ENCODE measurements around the gene SAMD11. TPM values are rescaled to one million over a fixed set of nuclear protein-coding genes. Genes with fewer than 3 reads are reported as not detected.
"Not testable (repeated sequence)": the region's sequence is repeated elsewhere in the genome, so short reads cannot be mapped to it uniquely, and the experiment has no call there.

The SAMD11 gene
- total and polyA plus RNA-seq, 2 of the 13 experiments (the other 11 are each of a cell fraction or from before 2014, with no cell fraction given) = 0.11 TPM; not detected in 1

GRCh38 chr1:991275-991674, 67.6 kb downstream of the SAMD11 start:
- H3K4me2 ChIP-seq (ENCODE audit: low read depth, low read length); H3K79me2 ChIP-seq (ENCODE audit: insufficient read depth, low read length); POLR2A ChIA-PET; H3K4me3 ChIP-seq (replicated peaks in 1 of 3; ENCODE audit: insufficient read depth in 1 of 3, low read depth in 2 of 3, low read length in 3 of 3); CTCF ChIA-PET (ENCODE audit: low intra/inter-chr PET ratio, low total read pairs); H3K9me3 ChIP-seq (ENCODE audit: low read length); BruUV-seq (replicated peaks); H2AFZ ChIP-seq (ENCODE audit: low read length); FAIRE-seq; DNase-seq (ENCODE audit: low spot score); H4K20me1 ChIP-seq (ENCODE audit: insufficient read depth, low read length); in situ Hi-C loops (cut with HindIII; ENCODE audit: extremely low pct_ligation_motif_present, low pct_unique_long_range_greater_than_20kb); H3K36me3 ChIP-seq (replicated peaks in 1 of 2; ENCODE audit: control insufficient read depth in 1 of 2, insufficient read depth in 2 of 2, low read length in 2 of 2); ATAC-seq; H3K27ac ChIP-seq (ENCODE audit: extremely low read length, insufficient read depth, low read length); intact Hi-C loops (cut with micrococcal nuclease; ENCODE audit: unreplicated experiment); H3K9ac ChIP-seq (ENCODE audit: insufficient read depth, low read depth, low read length): not testable (repeated sequence)
- 81% methylated on average over 6 of the region's 6 CpGs for WGBS (ENCODE audit: low lambda C conversion rate)
- Histone ChIP-seq H3K27me3 (ENCODE audit: control insufficient read depth in 1 of 2, insufficient read depth in 2 of 2, low read length in 2 of 2) (peaks cover 0 to 13% of the 10 kb centered on the region in 2 experiments; a peak in 3 of 5 replicates), H3K4me1 (ENCODE audit: insufficient read depth, low read length) (peaks cover 15% of the 10 kb centered on the region)

- CTCF ChIA-PET (ENCODE audit: low intra/inter-chr PET ratio, low total read pairs) = no interaction called here
- Histone ChIP-seq H2AFZ (ENCODE audit: low read length) (no peak overlapping the region), H3K4me2 (ENCODE audit: low read depth, low read length) (no peak overlapping the region), H3K9me3 (ENCODE audit: low read length) (peaks cover 6% of the 10 kb centered on the region), H4K20me1 (ENCODE audit: insufficient read depth, low read length) (no peaks in the 10 kb centered on the region), H3K27me3 (ENCODE audit: control insufficient read depth in 1 of 2, insufficient read depth in 2 of 2, low read length in 2 of 2) (peaks cover 0 to 9% of the 10 kb centered on the region in 2 experiments; a peak in 2 of 5 replicates), H3K9ac (ENCODE audit: insufficient read depth, low read depth, low read length) (no peak overlapping the region), H3K79me2 (ENCODE audit: insufficient read depth, low read length) (no peaks in the 10 kb centered on the region), H3K36me3 (replicated peaks in 1 of 2; ENCODE audit: control insufficient read depth in 1 of 2, insufficient read depth in 2 of 2, low read length in 2 of 2) (no peaks in the 10 kb centered on the region), H3K4me3 (replicated peaks in 1 of 3; ENCODE audit: insufficient read depth in 1 of 3, low read depth in 2 of 3, low read length in 3 of 3) (no peak overlapping the region), H3K27ac (ENCODE audit: extremely low read length, insufficient read depth, low read length) (no peak overlapping the region), H3K4me1 (ENCODE audit: insufficient read depth, low read length) (peaks cover 21% of the 10 kb centered on the region)
- WGBS (ENCODE audit: low lambda C conversion rate) = 90% methylated on average over 10 of the region's 10 CpGs
- no TSS peak for BruUV-seq (replicated peaks)
- in situ Hi-C loops (cut with HindIII; ENCODE audit: extremely low pct_ligation_motif_present, low pct_unique_long_range_greater_than_20kb) = no loop called here
- DNase-seq (ENCODE audit: low spot score) (no peak), FAIRE-seq (no peak), ATAC-seq (no peak)
- intact Hi-C loops (cut with micrococcal nuclease; ENCODE audit: unreplicated experiment) = no loop called here
- POLR2A ChIA-PET = no interaction called here
- TF ChIP-seq ZNF136 (CRISPR knock-in tag; IDR thresholded peaks at IDR 0.05; ENCODE audit: low read depth) (no peak), FOXO4 (CRISPR knock-in tag; conservative IDR thresholded peaks at IDR 0.05) (no peak), ZFP62 (CRISPR knock-in tag; IDR thresholded peaks at IDR 0.05) (no peak), ZNF784 (CRISPR knock-in tag; IDR thresholded peaks at IDR 0.05; ENCODE audit: borderline replicate concordance) (no peak), ZNF512B (CRISPR knock-in tag; IDR thresholded peaks at IDR 0.05; ENCODE audit: borderline replicate concordance) (no peak), GTF2F1 (IDR thresholded peaks at IDR 0.05; ENCODE audit: low read length) (no peak)
These were observed 68.2 kb downstream of the SAMD11 start for GRCh38 chr1:991895-992294.

All from HepG2 (cell line).